T-cell (primary cell): Measurements from ENCODE around the gene NEUROG2. TPM values are rescaled to one million over a fixed set of nuclear protein-coding genes. Genes with fewer than 3 reads are reported as not detected.

Source experiments
- ATAC-seq, 4 experiments: fragments of 200-7000 bp in 3 of 4; fragments of 150-1000 bp in 1 of 4; cut with Tn5 transposase; replicated peaks in 1 of 4; 1 replicate in 3 of 4; 2 replicates in 1 of 4; pipeline ENCODE4 v1.10.0; 2021; ENCODE audit warnings: moderate library complexity in 3 of 4, mild to moderate bottlenecking in 2 of 4, moderate number of reproducible peaks in 1 of 4
- CTCF ChIA-PET, 2 donors: fragments of 300-600 bp; sonication (Branson Sonifier 250); formaldehyde crosslinking; loops; one replicate each; lab custom pipeline; 2022; ENCODE audit warnings: antibody characterized with exemption in 2 of 2; lab: Charles Lee
- POLR2A ChIA-PET, 2 donors: fragments of 300-600 bp; sonication (Branson Sonifier 250); formaldehyde crosslinking; loops; one replicate each; lab custom pipeline; 2022; ENCODE audit warnings: antibody characterized with exemption in 2 of 2; lab: Charles Lee
- DNase-seq, 35 experiments: peaks; one replicate each; pipeline versions ENCODE4 v3.0.0 to v3.0.0-alpha.2; 2013 to 2023
- H3K27ac ChIP-seq: one replicate; pipeline ENCODE4 v1.5.1; 2013; ENCODE audit warnings: low read length
- H3K27me3 ChIP-seq, 2 experiments: replicated peaks in 1 of 2; 1 replicate in 1 of 2; 2 replicates in 1 of 2; pipeline versions ENCODE4 v1.6.1 to v1.7.0; 2013; ENCODE audit warnings: low read length in 1 of 2, mixed read lengths in 1 of 2; ENCODE audit not compliant: control insufficient read depth in 2 of 2, insufficient read depth in 2 of 2; ENCODE audit errors: extremely low read depth in 1 of 2
- H3K36me3 ChIP-seq, 2 donors: 1 replicate in 1 of 2; 2 replicates in 1 of 2; pipeline versions ENCODE4 v1.6.1 to v1.7.0; 2013; ENCODE audit warnings: low read length in 1 of 2; ENCODE audit not compliant: control insufficient read depth in 2 of 2, insufficient read depth in 1 of 2; ENCODE audit errors: extremely low read depth in 1 of 2
- H3K4me1 ChIP-seq, 2 experiments: 1 replicate in 1 of 2; 2 replicates in 1 of 2; pipeline versions ENCODE4 v1.6.1 to v1.7.0; 2013; ENCODE audit warnings: low read length in 2 of 2, mixed read lengths in 1 of 2; ENCODE audit not compliant: insufficient read depth in 2 of 2, control insufficient read depth in 1 of 2; ENCODE audit errors: extremely low read depth in 1 of 2
- H3K4me3 ChIP-seq, 2 donors: 1 replicate in 1 of 2; 2 replicates in 1 of 2; pipeline versions ENCODE4 v1.5.1 to v1.7.0; 2013; ENCODE audit warnings: mild to moderate bottlenecking in 2 of 2, low read length in 1 of 2, moderate library complexity in 1 of 2; ENCODE audit not compliant: control insufficient read depth in 1 of 2; ENCODE audit errors: extremely low read depth in 1 of 2
- H3K9me3 ChIP-seq: 2 replicates; pipeline ENCODE4 v1.7.0; 2013
- H3K27ac Mint-ChIP-seq, 2 donors: one replicate each; pipeline ENCODE4 v1.8.0; 2020 to 2021; ENCODE audit warnings: mild to moderate bottlenecking in 2 of 2, mixed read lengths in 2 of 2
- H3K27me3 Mint-ChIP-seq, 2 donors: one replicate each; pipeline ENCODE4 v1.8.0; 2021 to 2022; ENCODE audit warnings: mixed read lengths in 2 of 2
- H3K36me3 Mint-ChIP-seq: one replicate; pipeline ENCODE4 v1.8.0; 2021; ENCODE audit warnings: mixed read lengths
- H3K4me1 Mint-ChIP-seq, 3 donors: one replicate each; pipeline ENCODE4 v1.8.0; 2020 to 2022; ENCODE audit warnings: mixed read lengths in 3 of 3, mild to moderate bottlenecking in 1 of 3
- H3K4me3 Mint-ChIP-seq, 3 donors: one replicate each; pipeline ENCODE4 v1.8.0; 2020 to 2022; ENCODE audit warnings: mild to moderate bottlenecking in 3 of 3, mixed read lengths in 3 of 3, moderate library complexity in 3 of 3
- H3K9me3 Mint-ChIP-seq, 3 donors: one replicate each; pipeline ENCODE4 v1.8.0; 2020 to 2022; ENCODE audit warnings: mixed read lengths in 3 of 3
- WGBS: methylation state at CpG from one replicate; pipeline ENCODE4 v1.1.5; 2013; ENCODE audit warnings: missing lambda C conversion rate; ENCODE audit not compliant: insufficient coverage; 5-methylcytosine and 5-hydroxymethylcytosine counted together
- total RNA-seq, 35 experiments: library from RNA in 6 of 35; stranded (reverse) in 6 of 35; fragments of 120-200 nt in 1 of 35; gene quantifications; one replicate each; pipeline versions ENCODE4 v1.2.1 to v1.2.4 and lab custom pipeline; 2013 to 2026

The NEUROG2 gene
- total RNA-seq, 5 donors from 2014 or later (not counting 1 experiment from before 2014, with no cell fraction given) = not detected

DNA sequence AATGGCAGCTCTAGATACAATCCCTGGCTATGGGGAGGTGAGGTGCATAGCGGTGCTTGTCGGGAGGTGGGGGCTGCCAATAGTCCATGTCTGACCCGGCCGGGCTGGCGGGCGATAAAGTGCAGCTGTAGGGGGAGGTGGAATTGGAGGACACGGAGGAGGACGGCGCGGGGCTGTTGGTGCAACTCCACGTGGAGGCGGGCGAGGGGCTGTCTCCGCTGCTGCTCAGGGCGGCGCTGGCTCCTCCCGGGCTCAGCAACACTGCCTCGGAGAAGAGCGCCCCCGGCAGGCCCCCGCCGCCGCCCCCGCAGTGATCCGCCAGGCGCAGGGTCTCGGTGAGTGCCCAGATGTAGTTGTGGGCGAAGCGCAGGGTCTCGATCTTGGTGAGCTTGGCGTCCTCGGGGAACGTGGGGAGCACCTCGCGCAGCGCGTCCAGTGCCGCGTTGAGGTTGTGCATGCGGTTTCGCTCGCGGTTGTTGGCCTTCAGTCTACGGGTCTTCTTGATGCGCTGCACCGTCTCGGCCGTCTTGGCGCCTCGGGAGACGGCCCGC lies 1.3 kb downstream of the NEUROG2 start:
- Mint-ChIP-seq H3K27ac (peak overlapping the region in 1 of 2 donors; percentile 18), H3K27me3 (peaks cover 85% of the 10 kb centered on the region in 2 donors), H3K4me1 (peaks cover 51 to 68% (median 60%) of the 10 kb centered on the region in 3 donors), H3K36me3 (no peaks in the 10 kb centered on the region), H3K4me3 (peak overlapping the region; percentile 61 to 84 (median 72)), H3K9me3 (peaks cover 0 to 3% (median 0%) of the 10 kb centered on the region in 3 donors)
- Histone ChIP-seq H3K4me3 (peak overlapping the region; percentile 28 to 82), H3K36me3 (no peaks in the 10 kb centered on the region), H3K9me3 (no peaks in the 10 kb centered on the region), H3K4me1 (peaks cover 36 to 54% of the 10 kb centered on the region in 2 experiments), H3K27me3 (peaks cover 44 to 59% of the 10 kb centered on the region in 2 experiments), H3K27ac (no peak overlapping the region)
- 6% methylated on average over 51 of the region's 52 CpGs for WGBS
- ATAC-seq = peak in 1 of 4 experiments; percentile 8
- no peak for DNase-seq
- POLR2A ChIA-PET = no interaction called here
- CTCF ChIA-PET = no interaction called here

DNA sequence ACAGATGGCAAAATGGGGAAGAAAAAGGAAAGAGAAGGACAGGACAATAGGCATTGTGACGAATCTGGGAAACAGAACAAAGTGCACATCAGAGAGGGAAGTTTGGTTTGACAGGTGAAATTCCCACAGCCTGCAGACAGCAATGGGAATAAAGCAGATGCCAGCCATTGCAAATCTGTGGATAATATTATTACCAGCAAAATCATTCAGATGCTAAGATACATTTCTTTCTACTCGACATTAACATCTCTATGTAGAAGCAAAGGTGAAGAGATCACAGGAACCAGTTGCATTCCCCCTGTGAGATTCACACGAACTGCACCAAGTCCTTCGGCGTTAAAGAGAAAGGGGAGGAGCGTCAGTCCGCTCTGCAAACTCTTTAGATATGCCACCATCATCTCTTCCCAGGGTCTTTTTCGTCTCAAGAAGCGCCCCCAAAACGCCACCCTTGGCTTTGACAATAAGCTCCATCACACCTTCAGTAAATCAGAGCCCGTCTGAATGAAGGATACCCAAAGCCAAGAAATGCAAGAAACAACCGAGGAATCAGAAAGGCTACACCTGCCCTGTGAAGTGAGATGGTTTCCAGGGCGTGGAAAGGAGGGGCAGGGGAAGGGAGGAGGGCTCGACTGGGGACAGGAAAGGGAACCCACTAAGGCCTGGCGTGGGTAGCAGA lies 1.9 kb downstream of the NEUROG2 start:
- POLR2A ChIA-PET = no interaction called here
- Mint-ChIP-seq H3K4me3 (peak overlapping the region; percentile 61 to 84 (median 72)), H3K27me3 (peaks cover 85 to 86% of the 10 kb centered on the region in 2 donors), H3K27ac (peak overlapping the region in 1 of 2 donors; percentile 18), H3K4me1 (peaks cover 57 to 73% (median 66%) of the 10 kb centered on the region in 3 donors), H3K36me3 (no peaks in the 10 kb centered on the region), H3K9me3 (no peaks in the 10 kb centered on the region)
- WGBS = 0% methylated on average over 3 of the region's 15 CpGs
- no peak for DNase-seq
- CTCF ChIA-PET = no interaction called here
- Histone ChIP-seq H3K27me3 (peaks cover 47 to 65% of the 10 kb centered on the region in 2 experiments), H3K9me3 (no peaks in the 10 kb centered on the region), H3K27ac (no peak overlapping the region), H3K36me3 (no peaks in the 10 kb centered on the region), H3K4me1 (peaks cover 40 to 60% of the 10 kb centered on the region in 2 experiments), H3K4me3 (peak overlapping the region in 1 of 2 donors; percentile 82)
- no peak for ATAC-seq

DNA sequence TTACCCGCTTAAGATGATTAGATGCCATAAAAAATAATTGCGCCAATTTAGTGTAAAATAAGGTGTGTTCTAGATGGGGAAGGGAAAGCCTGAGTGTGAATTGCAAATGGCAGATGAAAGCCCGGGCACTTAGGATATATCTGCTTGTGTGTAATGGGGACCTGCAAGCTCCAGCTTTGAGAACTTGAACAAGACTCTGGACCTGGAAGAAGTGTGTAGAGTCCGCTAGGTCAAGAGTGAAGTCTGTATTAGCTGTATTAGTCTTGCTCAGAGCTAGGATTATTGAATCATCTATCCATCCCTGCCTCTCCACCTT lies 4.2 kb downstream of the NEUROG2 start:
- CTCF ChIA-PET = interaction anchor here (0.8 to 1.2 kb wide), 2 partner anchors 9 to 11 kb away, joined by 3 read pairs; no protein-coding TSS in a partner anchor
- H3K4me1 ChIP-seq = peaks cover 26 to 53% of the 10 kb centered on the region in 2 experiments

DNA sequence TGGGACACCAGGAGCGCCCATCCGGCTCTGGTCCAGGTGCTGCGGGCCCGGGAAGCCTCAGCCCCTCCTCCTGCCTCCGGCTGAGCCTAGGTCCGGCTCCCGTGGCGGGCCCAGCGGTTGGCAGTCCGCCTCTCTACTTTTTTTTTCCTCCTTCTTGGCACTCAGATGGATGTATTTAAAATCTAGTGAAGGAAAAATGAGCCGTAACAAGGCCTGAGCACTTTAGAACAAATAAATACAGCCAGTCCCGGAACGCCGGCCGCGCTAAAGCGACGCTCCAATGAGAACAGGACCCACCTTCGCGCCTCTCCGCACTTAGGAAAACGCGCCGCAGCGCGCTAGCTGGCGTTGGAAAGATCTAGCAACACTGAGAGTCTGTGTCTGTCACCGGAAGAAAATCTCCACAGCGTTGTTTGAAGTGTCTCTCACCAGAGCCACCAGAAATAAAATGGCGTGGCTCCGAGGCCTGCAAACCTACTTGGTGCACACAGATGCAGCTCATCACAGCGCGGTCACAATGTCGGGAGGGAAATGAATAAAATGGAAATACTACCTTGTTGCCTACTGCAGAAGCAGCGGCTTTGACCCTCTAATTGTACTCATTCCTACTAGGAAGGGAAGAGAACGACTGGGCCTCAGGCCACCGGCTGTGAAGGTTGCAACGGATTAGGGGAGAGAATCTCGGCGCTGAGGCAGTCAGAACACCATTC lies 4.7 kb downstream of the NEUROG2 start:
- peaks cover 25 to 48% of the 10 kb centered on the region in 2 experiments for H3K4me1 ChIP-seq
- H3K36me3 ChIP-seq = no peaks in the 10 kb centered on the region
- DNase-seq (no peak), ATAC-seq (no peak)
- CTCF ChIA-PET = interaction anchor here in 1 of 2 donors (1.3 kb wide), 1 partner anchor 12 kb away, joined by 3 read pairs; no protein-coding TSS in a partner anchor
- Mint-ChIP-seq H3K27ac (peak overlapping the region in 1 of 2 donors; percentile 16), H3K36me3 (peaks cover 2% of the 10 kb centered on the region), H3K4me3 (peak overlapping the region; percentile 28 to 68 (median 52)), H3K27me3 (peaks cover 78 to 85% of the 10 kb centered on the region in 2 donors), H3K4me1 (peaks cover 42 to 58% (median 48%) of the 10 kb centered on the region in 3 donors), H3K9me3 (no peaks in the 10 kb centered on the region)
- 15% methylated on average over 25 of the region's 40 CpGs for WGBS
- H3K27ac ChIP-seq = no peak overlapping the region
- peaks cover 36 to 64% of the 10 kb centered on the region in 2 experiments for H3K27me3 ChIP-seq
- H3K9me3 ChIP-seq = no peaks in the 10 kb centered on the region
- H3K4me3 ChIP-seq = peak overlapping the region in 1 of 2 donors; percentile 74
- POLR2A ChIA-PET = no interaction called here

More for the DNA sequence above, 4.2 kb downstream of the NEUROG2 start:
- H3K27ac ChIP-seq = no peak overlapping the region
- no peaks in the 10 kb centered on the region for H3K36me3 ChIP-seq
- WGBS = 63% methylated on average over 3 of the region's 4 CpGs
- H3K4me1 Mint-ChIP-seq = peaks cover 45 to 63% (median 52%) of the 10 kb centered on the region in 3 donors
- peaks cover 78 to 83% of the 10 kb centered on the region in 2 donors for H3K27me3 Mint-ChIP-seq
- ATAC-seq (no peak), DNase-seq (no peak)
- POLR2A ChIA-PET = no interaction called here
- H3K4me3 ChIP-seq = peak overlapping the region in 1 of 2 donors; percentile 74
- H3K27ac Mint-ChIP-seq = no peak overlapping the region
- H3K27me3 ChIP-seq = peaks cover 35 to 66% of the 10 kb centered on the region in 2 experiments
- H3K9me3 Mint-ChIP-seq = no peaks in the 10 kb centered on the region
- peaks cover 2% of the 10 kb centered on the region for H3K36me3 Mint-ChIP-seq
- H3K9me3 ChIP-seq = no peaks in the 10 kb centered on the region
- peak overlapping the region in 1 of 3 donors; percentile 68 for H3K4me3 Mint-ChIP-seq

DNA sequence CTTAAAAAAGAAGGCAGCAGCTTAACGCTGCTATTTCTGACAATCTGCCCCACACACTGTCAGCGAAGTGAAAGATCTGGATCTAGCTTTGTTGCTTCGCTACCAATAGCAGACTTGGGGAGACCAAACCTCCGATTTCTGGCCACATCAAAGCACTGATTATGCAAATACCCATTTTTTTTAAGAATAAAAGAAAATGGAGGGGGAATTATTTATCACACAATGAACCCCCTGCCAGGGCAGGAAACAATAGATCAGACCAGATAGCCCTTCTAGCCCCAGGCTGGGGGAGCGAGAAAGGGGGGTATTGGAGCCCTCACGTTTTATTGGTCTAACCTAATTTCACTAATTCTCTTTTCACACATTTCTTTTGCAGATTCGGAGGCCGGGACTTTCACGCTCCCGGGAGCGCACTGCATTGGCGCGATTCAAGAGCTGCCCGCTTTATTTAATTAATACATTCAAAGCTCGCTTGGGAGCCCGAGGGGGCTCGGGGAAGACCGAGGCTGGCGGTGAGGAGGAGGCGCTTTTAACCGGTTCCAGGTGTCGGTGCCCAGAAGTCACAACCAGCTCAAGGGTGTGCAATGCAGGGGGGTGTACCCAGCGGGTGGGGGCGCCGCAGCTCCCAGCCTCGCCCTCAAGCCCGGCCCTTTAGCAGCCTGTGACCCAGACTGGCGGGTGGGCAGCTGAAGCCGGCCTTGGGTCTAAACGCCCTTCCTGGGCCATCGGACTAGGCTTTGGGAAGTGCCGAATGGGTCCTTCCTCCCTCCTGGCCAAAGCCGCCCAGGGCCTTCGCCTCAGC lies 5.5 kb downstream of the NEUROG2 start:
- peak overlapping the region; percentile 34 to 68 (median 45) for H3K4me3 Mint-ChIP-seq
- H3K27ac Mint-ChIP-seq = no peak overlapping the region
- peaks cover 40 to 52% (median 44%) of the 10 kb centered on the region in 3 donors for H3K4me1 Mint-ChIP-seq
- Histone ChIP-seq H3K4me3 (peak overlapping the region in 1 of 2 donors; percentile 74), H3K9me3 (no peaks in the 10 kb centered on the region), H3K36me3 (no peaks in the 10 kb centered on the region), H3K27me3 (peaks cover 38 to 60% of the 10 kb centered on the region in 2 experiments), H3K27ac (no peak overlapping the region), H3K4me1 (peaks cover 25 to 40% of the 10 kb centered on the region in 2 experiments)
- ChIA-PET CTCF (interaction anchor here in 1 of 2 donors (1.3 kb wide), 1 partner anchor 12 kb away, joined by 3 read pairs; no protein-coding TSS in a partner anchor), POLR2A (interaction anchor here in 1 of 2 donors (0.5 kb wide), 1 partner anchor 825 kb away, joined by 6 read pairs; no protein-coding TSS in a partner anchor)
- H3K27me3 Mint-ChIP-seq = peaks cover 78 to 87% of the 10 kb centered on the region in 2 donors
- H3K36me3 Mint-ChIP-seq = peaks cover 2% of the 10 kb centered on the region
- DNase-seq (peak in 1 of 35 experiments; percentile 45), ATAC-seq (peak in 1 of 4 experiments; percentile 38)
- WGBS = 12% methylated on average over 25 of the region's 34 CpGs
- H3K9me3 Mint-ChIP-seq = no peaks in the 10 kb centered on the region
